Activated naive CD8-positive, alpha-beta T cell treated with anti-CD3 and anti-CD28 coated beads, Interleukin-2, amount 50 U/mL, for 24 hours (primary cell): ENCODE data around the gene CCT8.
"Not testable (repeated sequence)": the region's sequence is repeated elsewhere in the genome, so short reads cannot be mapped to it uniquely, and the experiment has no call there.

Experiments used
- ATAC-seq: fragments of 150-1000 bp; cut with Tn5 transposase; one replicate; pipeline ENCODE4 v1.10.0; 2021
- DNase-seq: peaks from one replicate; pipeline ENCODE4 v3.0.0; 2021
- H3K27ac Mint-ChIP-seq: one replicate; pipeline ENCODE4 v1.8.0; 2021; ENCODE audit warnings: mild to moderate bottlenecking, mixed read lengths
- H3K27me3 Mint-ChIP-seq: one replicate; pipeline ENCODE4 v1.8.0; 2021; ENCODE audit warnings: mixed read lengths
- H3K36me3 Mint-ChIP-seq: one replicate; pipeline ENCODE4 v1.8.0; 2021; ENCODE audit warnings: low read depth, mixed read lengths
- H3K4me1 Mint-ChIP-seq: one replicate; pipeline ENCODE4 v1.8.0; 2021; ENCODE audit warnings: mixed read lengths
- H3K4me3 Mint-ChIP-seq: one replicate; pipeline ENCODE4 v1.8.0; 2021; ENCODE audit warnings: mild to moderate bottlenecking, moderate library complexity, mixed read lengths
- H3K9me3 Mint-ChIP-seq: one replicate; pipeline ENCODE4 v1.8.0; 2021; ENCODE audit warnings: mixed read lengths

Gene CCT8

GRCh38 chr21:29011236-29011635 is 62.2 kb downstream of the CCT8 start:
- not testable (repeated sequence) for H3K27me3 Mint-ChIP-seq, DNase-seq, H3K4me3 Mint-ChIP-seq, ATAC-seq, H3K4me1 Mint-ChIP-seq, H3K27ac Mint-ChIP-seq, H3K9me3 Mint-ChIP-seq, H3K36me3 Mint-ChIP-seq

GRCh38 chr21:29008367-29008766 is 65.1 kb downstream of the CCT8 start:
- no peaks in the 10 kb centered on the region for H3K9me3 Mint-ChIP-seq
- H3K27ac Mint-ChIP-seq, result no peak overlapping the region
- H3K36me3 Mint-ChIP-seq, result peaks cover 8% of the 10 kb centered on the region
- H3K4me1 Mint-ChIP-seq, result no peaks in the 10 kb centered on the region
- no peaks in the 10 kb centered on the region for H3K27me3 Mint-ChIP-seq
- ATAC-seq (no peak), DNase-seq (no peak)
- H3K4me3 Mint-ChIP-seq, result no peak overlapping the region

GRCh38 chr21:29007810-29008209 is 65.6 kb downstream of the CCT8 start:
- Mint-ChIP-seq H3K36me3 (peaks cover 8% of the 10 kb centered on the region), H3K4me1 (peaks cover under 1% of the 10 kb centered on the region), H3K4me3 (no peak overlapping the region), H3K9me3 (no peaks in the 10 kb centered on the region), H3K27me3 (no peaks in the 10 kb centered on the region), H3K27ac (no peak overlapping the region)
- DNase-seq (no peak), ATAC-seq (no peak)

- H3K4me1 Mint-ChIP-seq, result peaks cover 5% of the 10 kb centered on the region
- H3K27ac Mint-ChIP-seq, result no peak overlapping the region
- H3K4me3 Mint-ChIP-seq, result no peak overlapping the region
- no peaks in the 10 kb centered on the region for H3K27me3 Mint-ChIP-seq
- no peaks in the 10 kb centered on the region for H3K9me3 Mint-ChIP-seq
- ATAC-seq, result no peak
- DNase-seq, result no peak
- peaks cover 8% of the 10 kb centered on the region for H3K36me3 Mint-ChIP-seq
Measured at GRCh38 chr21:29007135-29007534, 66.3 kb downstream of the CCT8 start.
